ENCODE data around the gene ADIPOR2.
"Not testable (repeated sequence)": the region's sequence is repeated elsewhere in the genome, so short reads cannot be mapped to it uniquely, and the experiment has no call there.

The ADIPOR2 gene

GRCh38 chr12:1731688-1732078 is 40.8 kb downstream of the ADIPOR2 start:
- DNase-seq (ENCODE audit: low read depth, low spot score): not testable (repeated sequence)

GRCh38 chr12:1732914-1733313 is 42.0 kb downstream of the ADIPOR2 start:
- DNase-seq (ENCODE audit: low read depth, low spot score): no peak

GRCh38 chr12:1733712-1734111 is 42.8 kb downstream of the ADIPOR2 start:
- not testable (repeated sequence) for DNase-seq (ENCODE audit: low read depth, low spot score)

- no peak for DNase-seq (ENCODE audit: low read depth, low spot score)
These were observed 46.9 kb downstream of the ADIPOR2 start for GRCh38 chr12:1737652-1738286.

GRCh38 chr12:1738446-1738845 is 47.6 kb downstream of the ADIPOR2 start:
- no peak for DNase-seq (ENCODE audit: low read depth, low spot score)

GRCh38 chr12:1739368-1739767 is 48.5 kb downstream of the ADIPOR2 start:
- DNase-seq (ENCODE audit: low read depth, low spot score): no peak

GRCh38 chr12:1740161-1740948 is 49.5 kb downstream of the ADIPOR2 start:
- DNase-seq (ENCODE audit: low read depth, low spot score): no peak

- no peak for DNase-seq (ENCODE audit: low read depth, low spot score)
These were observed 50.5 kb downstream of the ADIPOR2 start for GRCh38 chr12:1741154-1741949.

GRCh38 chr12:1744932-1745331 is 54.1 kb downstream of the ADIPOR2 start:
- peak; percentile 48 for DNase-seq (ENCODE audit: low read depth, low spot score)

GRCh38 chr12:1747609-1748008 is 56.7 kb downstream of the ADIPOR2 start:
- no peak for DNase-seq (ENCODE audit: low read depth, low spot score)

GRCh38 chr12:1749019-1749418 is 58.1 kb downstream of the ADIPOR2 start:
- DNase-seq (ENCODE audit: low read depth, low spot score): no peak

GRCh38 chr12:1750300-1750699 is 59.4 kb downstream of the ADIPOR2 start:
- no peak for DNase-seq (ENCODE audit: low read depth, low spot score)

GRCh38 chr12:1758376-1758775 is 67.5 kb downstream of the ADIPOR2 start:
- no peak for DNase-seq (ENCODE audit: low read depth, low spot score)

GRCh38 chr12:1758887-1759286 is 68.0 kb downstream of the ADIPOR2 start:
- no peak for DNase-seq (ENCODE audit: low read depth, low spot score)

- no peak for DNase-seq (ENCODE audit: low read depth, low spot score)
These were observed 69.9 kb downstream of the ADIPOR2 start for GRCh38 chr12:1760566-1761382.

GRCh38 chr12:1761857-1762256 is 71.0 kb downstream of the ADIPOR2 start:
- DNase-seq (ENCODE audit: low read depth, low spot score): no peak

GRCh38 chr12:1763153-1763552 is 72.3 kb downstream of the ADIPOR2 start:
- DNase-seq (ENCODE audit: low read depth, low spot score): no peak

GRCh38 chr12:1766110-1766509 is 75.2 kb downstream of the ADIPOR2 start:
- DNase-seq (ENCODE audit: low read depth, low spot score): no peak

- no peak for DNase-seq (ENCODE audit: low read depth, low spot score)
These were observed 76.7 kb downstream of the ADIPOR2 start for GRCh38 chr12:1767407-1768090.

- no peak for DNase-seq (ENCODE audit: low read depth, low spot score)
These were observed 77.7 kb downstream of the ADIPOR2 start for GRCh38 chr12:1768615-1769014.
